Measurements from ENCODE around the gene SEMA6D.

DNA sequence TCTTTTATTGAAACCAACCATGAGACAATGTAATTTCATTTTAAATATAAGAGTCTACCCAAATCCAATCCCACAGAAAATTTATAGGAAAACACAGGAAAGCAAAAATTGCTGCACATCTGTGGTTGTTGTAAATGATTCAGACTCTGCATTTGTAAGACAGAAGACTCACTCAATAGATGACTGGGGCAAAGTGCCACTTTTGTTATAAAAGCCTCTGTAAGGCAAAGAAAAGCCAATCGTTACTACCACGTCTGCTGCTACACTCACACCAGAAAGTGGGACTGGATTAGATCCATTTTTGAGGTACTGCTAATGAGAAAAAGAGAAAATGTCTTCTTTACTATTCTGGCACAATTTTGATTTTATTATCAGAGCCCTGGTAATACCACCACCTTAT is 74.9 kb downstream of the SEMA6D start:
- TF ChIP-seq, protein P1, sequence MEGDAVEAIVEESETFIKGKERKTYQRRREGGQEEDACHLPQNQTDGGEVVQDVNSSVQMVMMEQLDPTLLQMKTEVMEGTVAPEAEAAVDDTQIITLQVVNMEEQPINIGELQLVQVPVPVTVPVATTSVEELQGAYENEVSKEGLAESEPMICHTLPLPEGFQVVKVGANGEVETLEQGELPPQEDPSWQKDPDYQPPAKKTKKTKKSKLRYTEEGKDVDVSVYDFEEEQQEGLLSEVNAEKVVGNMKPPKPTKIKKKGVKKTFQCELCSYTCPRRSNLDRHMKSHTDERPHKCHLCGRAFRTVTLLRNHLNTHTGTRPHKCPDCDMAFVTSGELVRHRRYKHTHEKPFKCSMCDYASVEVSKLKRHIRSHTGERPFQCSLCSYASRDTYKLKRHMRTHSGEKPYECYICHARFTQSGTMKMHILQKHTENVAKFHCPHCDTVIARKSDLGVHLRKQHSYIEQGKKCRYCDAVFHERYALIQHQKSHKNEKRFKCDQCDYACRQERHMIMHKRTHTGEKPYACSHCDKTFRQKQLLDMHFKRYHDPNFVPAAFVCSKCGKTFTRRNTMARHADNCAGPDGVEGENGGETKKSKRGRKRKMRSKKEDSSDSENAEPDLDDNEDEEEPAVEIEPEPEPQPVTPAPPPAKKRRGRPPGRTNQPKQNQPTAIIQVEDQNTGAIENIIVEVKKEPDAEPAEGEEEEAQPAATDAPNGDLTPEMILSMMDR (conservative IDR thresholded peaks at IDR 0.05), result no peak
- no peak for TF ChIP-seq ZFX (IDR thresholded peaks at IDR 0.05)

Data from C4-2B (cell line).